Right lobe of liver (tissue), 6 donors: ENCODE results near the gene RALGAPA2. TPM values are rescaled to one million over a fixed set of nuclear protein-coding genes. Genes with fewer than 3 reads are reported as not detected.

Source experiments
- ATAC-seq, 4 donors: fragments of 200-7000 bp; cut with Tn5 transposase; one replicate each; pipeline ENCODE4 v1.9.1; 2020; ENCODE audit warnings: mild to moderate bottlenecking in 4 of 4, moderate library complexity in 4 of 4
- DNase-seq, 3 donors: peaks; one replicate each; pipeline ENCODE4 v3.0.0-alpha.2; 2020
- H3K27ac ChIP-seq, 3 donors: fragments of 200-600 bp; one replicate each; pipeline ENCODE4 v1.8.0; 2022
- H3K27me3 ChIP-seq, 2 donors: fragments of 200-600 bp; one replicate each; pipeline ENCODE4 v1.8.0; 2022
- H3K36me3 ChIP-seq, 4 donors: fragments of 200-600 bp; sonication (generic) in 1 of 4; one replicate each; pipeline versions ENCODE4 v1.5.1 to v1.8.0; 2017 to 2022; ENCODE audit warnings: control low read depth in 1 of 4
- H3K4me1 ChIP-seq, 4 donors: fragments of 200-600 bp; sonication (generic) in 1 of 4; one replicate each; pipeline versions ENCODE4 v1.5.1 to v1.8.0; 2017 to 2022; ENCODE audit warnings: control low read depth in 1 of 4
- H3K4me3 ChIP-seq, 3 donors: fragments of 200-600 bp; one replicate each; pipeline ENCODE4 v1.8.0; 2022
- H3K9me3 ChIP-seq, 4 donors: fragments of 200-600 bp; sonication (generic) in 1 of 4; one replicate each; pipeline versions ENCODE4 v1.5.1 to v1.8.0; 2017 to 2022; ENCODE audit warnings: control low read depth in 1 of 4
- POLR2A ChIP-seq: fragments of 450-650 bp; IDR thresholded peaks from one replicate; pipeline ENCODE4 v1.6.1; 2017; ENCODE audit warnings: antibody characterized with exemption, mild to moderate bottlenecking
- WGBS: methylation state at CpG from one replicate; pipeline ENCODE4 v1.1.6; 2018; ENCODE audit warnings: low coverage, low lambda C conversion rate; ENCODE audit not compliant: insufficient coverage; ENCODE audit errors: missing lambda C conversion rate; 5-methylcytosine and 5-hydroxymethylcytosine counted together
- intact Hi-C, 2 donors: fragments of 100-400 bp; cut with DNase I; formaldehyde crosslinking; loops; one replicate each; pipeline versions ENCODE4 v1.11.2 to v1.14.1; 2022
- total RNA-seq, 6 experiments: library from RNA; depleted of rRNA in 2 of 6; stranded (reverse); fragments of >200 nt in 2 of 6; fragmentation: NEBNext Ultra II Directional in 3 of 6; extraction: Animal tissue kit (Norgen Biotek cat#: 25700) in 3 of 6; gene quantifications; one replicate each; pipeline versions ENCODE4 v1.1.0 to v1.2.4, GENCODE V29; 2016 to 2023
- TF ChIP-seq, protein P1 (sequence below), 4 donors: fragments of 200-600 bp in 3 of 4; fragments of 450-650 bp in 1 of 4; IDR thresholded peaks; one replicate each; pipeline versions ENCODE4 v1.5.1 to v1.8.0; 2016 to 2022; ENCODE audit warnings: antibody characterized with exemption in 4 of 4, mild to moderate bottlenecking in 2 of 4
- donor health status: DM: no; HTN: yes; CAD: no.
- donor health status: DM: no; HTN: no; CAD: no.
- donor health status: DM: no; HTN: no; CAD: no.
- donor health status: DM: no; HTN: yes; CAD: no.
- donor health status: DM: no; HTN: yes; CAD: no.

RALGAPA2 gene
- total RNA-seq, 6 experiments from 2014 or later: 38.3 to 76.7 (median 62.7) TPM

DNA sequence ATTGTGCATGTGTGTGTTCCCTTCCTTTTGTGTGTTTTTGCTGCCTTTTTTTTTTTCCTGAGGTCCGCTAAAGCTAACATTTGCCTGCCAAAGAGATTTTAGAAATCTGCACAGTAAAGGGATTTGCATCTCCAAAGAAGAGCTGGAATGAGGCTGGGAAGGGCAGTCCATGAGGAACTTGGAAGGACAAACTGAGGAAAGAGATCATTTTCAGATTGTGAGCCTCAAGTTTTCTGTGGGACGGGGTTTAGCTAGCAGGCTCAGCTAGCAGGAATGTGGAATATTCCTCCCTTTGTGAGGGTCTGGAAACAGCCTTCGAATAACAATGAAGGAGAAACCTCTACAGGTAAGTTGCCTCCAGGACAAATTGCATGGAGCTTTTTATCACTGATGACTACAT is 340.8 kb downstream of the RALGAPA2 start:
- intact Hi-C loops: no loop called here
- ATAC-seq: no peak
- no peaks in the 10 kb centered on the region for H3K9me3 ChIP-seq
- H3K27ac ChIP-seq: no peak overlapping the region
- no peak overlapping the region for H3K4me3 ChIP-seq
- DNase-seq: no peak
- peaks cover 0 to 26% of the 10 kb centered on the region in 2 donors for H3K27me3 ChIP-seq
- no peaks in the 10 kb centered on the region for H3K36me3 ChIP-seq
- peaks cover 0 to 18% (median 0%) of the 10 kb centered on the region in 4 donors for H3K4me1 ChIP-seq
- TF ChIP-seq POLR2A: no peak
- TF ChIP-seq, protein P1, sequence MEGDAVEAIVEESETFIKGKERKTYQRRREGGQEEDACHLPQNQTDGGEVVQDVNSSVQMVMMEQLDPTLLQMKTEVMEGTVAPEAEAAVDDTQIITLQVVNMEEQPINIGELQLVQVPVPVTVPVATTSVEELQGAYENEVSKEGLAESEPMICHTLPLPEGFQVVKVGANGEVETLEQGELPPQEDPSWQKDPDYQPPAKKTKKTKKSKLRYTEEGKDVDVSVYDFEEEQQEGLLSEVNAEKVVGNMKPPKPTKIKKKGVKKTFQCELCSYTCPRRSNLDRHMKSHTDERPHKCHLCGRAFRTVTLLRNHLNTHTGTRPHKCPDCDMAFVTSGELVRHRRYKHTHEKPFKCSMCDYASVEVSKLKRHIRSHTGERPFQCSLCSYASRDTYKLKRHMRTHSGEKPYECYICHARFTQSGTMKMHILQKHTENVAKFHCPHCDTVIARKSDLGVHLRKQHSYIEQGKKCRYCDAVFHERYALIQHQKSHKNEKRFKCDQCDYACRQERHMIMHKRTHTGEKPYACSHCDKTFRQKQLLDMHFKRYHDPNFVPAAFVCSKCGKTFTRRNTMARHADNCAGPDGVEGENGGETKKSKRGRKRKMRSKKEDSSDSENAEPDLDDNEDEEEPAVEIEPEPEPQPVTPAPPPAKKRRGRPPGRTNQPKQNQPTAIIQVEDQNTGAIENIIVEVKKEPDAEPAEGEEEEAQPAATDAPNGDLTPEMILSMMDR (IDR thresholded peaks at IDR 0.05): no peak
- WGBS: 7% methylated on average over 3 of the region's 3 CpGs

DNA sequence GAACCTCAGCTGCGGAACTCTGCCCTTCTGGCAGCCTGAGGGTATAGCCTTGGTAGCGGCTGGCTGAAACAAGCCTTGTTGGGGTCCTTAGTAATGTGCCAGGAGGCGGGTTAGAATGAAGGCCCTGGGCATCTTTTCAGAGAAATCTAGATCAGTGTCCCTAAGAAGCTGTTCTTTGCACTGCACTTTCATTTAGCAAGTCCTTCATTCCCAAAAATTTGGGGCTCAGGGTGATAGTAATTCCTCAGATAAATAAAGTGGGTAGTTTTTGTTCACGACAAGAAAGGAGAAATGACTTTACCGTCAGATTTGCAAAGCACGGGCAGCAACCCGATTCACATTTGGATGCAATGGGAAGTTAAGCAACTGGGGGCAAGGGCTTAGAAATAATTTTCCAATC is 341.4 kb downstream of the RALGAPA2 start:
- 15% methylated on average over 7 of the region's 7 CpGs for WGBS
- intact Hi-C loops: no loop called here
- peaks cover 0 to 18% (median 0%) of the 10 kb centered on the region in 4 donors for H3K4me1 ChIP-seq
- no peaks in the 10 kb centered on the region for H3K9me3 ChIP-seq
- DNase-seq (no peak), ATAC-seq (no peak)
- H3K27me3 ChIP-seq: peaks cover 0 to 29% of the 10 kb centered on the region in 2 donors
- no peak overlapping the region for H3K4me3 ChIP-seq
- no peaks in the 10 kb centered on the region for H3K36me3 ChIP-seq
- H3K27ac ChIP-seq: no peak overlapping the region
- no peak for TF ChIP-seq POLR2A
- TF ChIP-seq, protein P1 (IDR thresholded peaks at IDR 0.05): no peak

DNA sequence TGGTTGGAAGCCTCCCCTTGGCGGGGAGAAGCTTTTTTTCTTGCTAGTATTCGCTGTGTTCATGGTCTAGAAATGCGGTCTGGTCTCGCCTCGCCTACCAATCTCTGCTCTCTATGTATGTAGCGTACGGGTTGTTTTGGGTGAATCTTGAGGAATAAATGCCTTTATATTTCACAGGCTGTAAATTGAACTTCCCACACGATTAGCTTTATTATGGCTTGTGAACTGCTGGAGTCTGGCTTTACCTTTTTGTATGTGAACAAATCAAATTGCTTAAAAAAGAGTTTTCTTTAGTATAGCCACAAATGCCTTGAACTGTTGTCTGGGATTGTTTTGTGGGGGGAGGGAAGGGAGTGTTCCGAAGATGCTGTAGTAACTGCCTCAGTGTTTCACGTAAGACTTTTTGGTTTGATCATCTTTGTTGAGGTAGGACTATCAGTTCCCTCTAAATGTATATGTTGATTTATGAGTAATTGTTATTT is 342.3 kb downstream of the RALGAPA2 start:
- Histone ChIP-seq H3K9me3 (no peaks in the 10 kb centered on the region), H3K27me3 (peaks cover 0 to 37% of the 10 kb centered on the region in 2 donors), H3K4me1 (peaks cover 0 to 18% (median 0%) of the 10 kb centered on the region in 4 donors), H3K36me3 (no peaks in the 10 kb centered on the region), H3K27ac (no peak overlapping the region), H3K4me3 (no peak overlapping the region)
- WGBS: 9% methylated on average over 10 of the region's 10 CpGs
- DNase-seq (no peak), ATAC-seq (no peak)
- TF ChIP-seq, protein P1 (IDR thresholded peaks at IDR 0.05): no peak
- no peak for TF ChIP-seq POLR2A
- intact Hi-C loops: no loop called here

DNA sequence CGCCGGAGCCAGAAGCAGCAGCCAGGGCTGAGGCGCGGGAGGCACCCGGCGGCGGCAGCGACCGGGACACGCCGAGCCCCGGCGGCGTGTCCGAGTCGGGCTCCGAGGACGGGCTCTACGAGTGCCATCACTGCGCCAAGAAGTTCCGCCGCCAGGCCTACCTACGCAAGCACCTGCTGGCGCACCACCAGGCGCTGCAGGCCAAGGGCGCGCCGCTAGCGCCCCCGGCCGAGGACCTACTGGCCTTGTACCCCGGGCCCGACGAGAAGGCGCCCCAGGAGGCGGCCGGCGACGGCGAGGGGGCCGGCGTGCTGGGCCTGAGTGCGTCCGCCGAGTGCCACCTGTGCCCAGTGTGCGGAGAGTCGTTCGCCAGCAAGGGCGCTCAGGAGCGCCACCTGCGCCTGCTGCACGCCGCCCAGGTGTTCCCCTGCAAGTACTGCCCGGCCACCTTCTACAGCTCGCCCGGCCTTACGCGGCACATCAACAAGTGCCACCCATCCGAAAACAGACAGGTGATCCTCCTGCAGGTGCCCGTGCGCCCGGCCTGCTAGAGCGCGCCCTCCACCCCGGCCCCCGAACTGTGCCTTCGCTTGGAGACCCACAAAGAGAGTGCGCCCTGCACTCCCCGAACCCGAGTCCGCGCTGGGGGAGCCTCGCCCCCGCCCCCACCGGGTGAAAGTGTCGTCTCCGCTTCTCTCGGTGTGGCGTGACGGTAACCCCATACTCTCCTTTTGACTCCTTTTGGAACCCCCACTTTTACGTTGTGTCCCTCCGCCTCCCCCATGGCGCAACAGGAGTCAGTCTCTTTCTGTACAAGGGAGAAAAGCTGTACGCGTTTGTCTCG is 343.0 kb downstream of the RALGAPA2 start:
- H3K27me3 ChIP-seq: peaks cover 0 to 44% of the 10 kb centered on the region in 2 donors
- no peaks in the 10 kb centered on the region for H3K9me3 ChIP-seq
- no peak overlapping the region for H3K27ac ChIP-seq
- 4% methylated on average over 12 of the region's 86 CpGs for WGBS
- peaks cover 0 to 18% (median 0%) of the 10 kb centered on the region in 4 donors for H3K4me1 ChIP-seq
- H3K36me3 ChIP-seq: no peaks in the 10 kb centered on the region
- TF ChIP-seq, protein P1 (IDR thresholded peaks at IDR 0.05): peak in 2 of 4 donors; percentile 6 to 15
- no peak for TF ChIP-seq POLR2A
- peak overlapping the region in 1 of 3 donors; percentile 10 for H3K4me3 ChIP-seq
- no peak for DNase-seq
- intact Hi-C loops: loop anchor here in 1 of 2 donors (10.0 kb wide), 1 partner anchor 195 kb away; no protein-coding TSS in a partner anchor
- ATAC-seq: peak in 3 of 4 donors; percentile 27 to 52 (median 42)
